ENCODE data around the gene SORBS2. TPM values are rescaled to one million over a fixed set of nuclear protein-coding genes. Genes with fewer than 3 reads are reported as not detected.

The SORBS2 gene
- total and polyA plus RNA-seq, 8 donors, result 9.0 to 908 (median 66.4) TPM

DNA sequence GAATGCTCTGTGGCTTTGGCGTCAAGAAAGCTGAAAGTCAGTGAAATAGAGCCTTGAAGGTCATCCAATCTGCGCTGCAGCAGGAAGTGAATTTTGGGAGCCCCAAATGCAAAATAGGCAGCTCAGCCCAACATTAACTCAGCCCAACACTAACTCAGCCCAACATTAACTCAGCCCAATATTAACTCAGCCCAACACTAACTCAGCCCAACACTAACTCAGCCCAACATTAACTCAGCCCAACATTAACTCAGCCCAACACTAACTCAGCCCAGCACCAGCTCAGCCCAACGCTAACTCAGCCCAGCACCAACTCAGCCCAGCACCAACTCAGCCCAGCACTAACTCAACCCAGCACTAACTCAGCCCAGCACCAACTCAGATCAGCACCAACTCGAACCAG is 71.5 kb downstream of the SORBS2 start:
- DNase-seq, result peak in 1 of 2 donors; percentile 59
- intact Hi-C loops (cut with DNase I; ENCODE audit: low total_unique reads), result no loop called here
- TF ChIP-seq POLR2A (IDR thresholded peaks at IDR 0.05) (no peak), EP300 (IDR thresholded peaks at IDR 0.05) (no peak), POLR2AphosphoS5 (IDR thresholded peaks at IDR 0.05) (no peak)
- TF ChIP-seq, protein P1, sequence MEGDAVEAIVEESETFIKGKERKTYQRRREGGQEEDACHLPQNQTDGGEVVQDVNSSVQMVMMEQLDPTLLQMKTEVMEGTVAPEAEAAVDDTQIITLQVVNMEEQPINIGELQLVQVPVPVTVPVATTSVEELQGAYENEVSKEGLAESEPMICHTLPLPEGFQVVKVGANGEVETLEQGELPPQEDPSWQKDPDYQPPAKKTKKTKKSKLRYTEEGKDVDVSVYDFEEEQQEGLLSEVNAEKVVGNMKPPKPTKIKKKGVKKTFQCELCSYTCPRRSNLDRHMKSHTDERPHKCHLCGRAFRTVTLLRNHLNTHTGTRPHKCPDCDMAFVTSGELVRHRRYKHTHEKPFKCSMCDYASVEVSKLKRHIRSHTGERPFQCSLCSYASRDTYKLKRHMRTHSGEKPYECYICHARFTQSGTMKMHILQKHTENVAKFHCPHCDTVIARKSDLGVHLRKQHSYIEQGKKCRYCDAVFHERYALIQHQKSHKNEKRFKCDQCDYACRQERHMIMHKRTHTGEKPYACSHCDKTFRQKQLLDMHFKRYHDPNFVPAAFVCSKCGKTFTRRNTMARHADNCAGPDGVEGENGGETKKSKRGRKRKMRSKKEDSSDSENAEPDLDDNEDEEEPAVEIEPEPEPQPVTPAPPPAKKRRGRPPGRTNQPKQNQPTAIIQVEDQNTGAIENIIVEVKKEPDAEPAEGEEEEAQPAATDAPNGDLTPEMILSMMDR (IDR thresholded peaks at IDR 0.05), result no peak
- Histone ChIP-seq H3K4me1 (peaks cover 11 to 79% (median 53%) of the 10 kb centered on the region in 4 donors), H3K27me3 (no peaks in the 10 kb centered on the region), H3K9me3 (no peaks in the 10 kb centered on the region), H3K36me3 (no peaks in the 10 kb centered on the region), H3K27ac (peak overlapping the region in 2 of 5 donors; percentile 16 to 84), H3K4me3 (no peak overlapping the region)
- WGBS, 5 donors, result 64 to 81% (median 76%) methylated on average over 4 of the region's 4 CpGs

DNA sequence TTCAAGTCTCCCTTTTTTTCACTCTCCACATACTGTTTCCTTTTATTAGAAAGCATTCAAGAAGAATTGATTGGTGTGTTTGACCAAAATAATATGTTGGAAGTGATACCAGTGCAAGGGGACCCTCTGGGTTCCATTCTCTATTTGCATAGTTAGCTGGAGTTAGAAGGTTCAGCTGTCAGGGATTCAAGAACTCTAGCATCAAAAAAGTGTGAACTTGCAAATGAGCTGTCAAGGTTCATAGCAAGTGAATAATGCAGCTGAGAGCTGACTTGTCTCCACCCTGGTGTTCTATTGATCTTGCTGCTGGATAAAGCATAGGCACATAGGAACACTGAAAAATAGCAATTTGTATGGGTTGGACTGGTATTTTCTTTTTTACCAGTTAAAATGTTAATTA is 73.2 kb downstream of the SORBS2 start:
- H3K4me1 ChIP-seq, result peaks cover 11 to 94% (median 56%) of the 10 kb centered on the region in 4 donors
- no peaks in the 10 kb centered on the region for H3K9me3 ChIP-seq
- H3K27ac ChIP-seq, result peak overlapping the region in 4 of 5 donors; percentile 70 to 84 (median 78)
- intact Hi-C loops (cut with DNase I; ENCODE audit: low total_unique reads), result no loop called here
- DNase-seq, result no peak
- H3K36me3 ChIP-seq, result peaks cover 0 to 2% (median 0%) of the 10 kb centered on the region in 4 donors
- H3K27me3 ChIP-seq, result no peaks in the 10 kb centered on the region
- TF ChIP-seq POLR2A (IDR thresholded peaks at IDR 0.05) (no peak), EP300 (IDR thresholded peaks at IDR 0.05) (no peak), POLR2AphosphoS5 (IDR thresholded peaks at IDR 0.05) (no peak)
- TF ChIP-seq, protein P1 (IDR thresholded peaks at IDR 0.05), result no peak
- H3K4me3 ChIP-seq, result peak overlapping the region in 1 of 4 donors; percentile 12

DNA sequence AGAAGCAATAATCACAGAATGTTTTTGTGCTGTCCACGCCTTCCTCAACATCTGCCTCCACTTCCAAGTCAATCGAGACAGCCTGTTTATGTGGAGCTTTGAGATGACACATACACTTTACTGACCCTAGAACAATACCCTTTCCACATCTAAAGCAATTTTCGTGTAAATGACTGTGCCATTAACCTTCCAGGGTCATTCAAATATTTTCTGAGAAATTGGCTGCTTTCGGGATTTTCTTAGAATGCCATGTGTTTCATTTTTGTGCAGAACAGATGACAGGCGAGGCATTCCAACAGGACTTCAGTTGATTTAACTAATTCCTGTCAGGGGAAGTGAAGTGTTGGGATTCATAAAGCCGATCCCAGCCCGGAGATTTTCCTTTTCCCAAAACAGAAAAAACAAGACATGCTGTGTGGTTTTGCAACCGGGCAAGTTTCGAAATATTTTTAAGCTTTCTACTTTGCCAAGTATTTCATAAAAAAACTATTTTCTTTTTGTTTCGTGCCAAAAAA is 73.9 kb downstream of the SORBS2 start:
- peak overlapping the region in 2 of 4 donors; percentile 5 to 12 for H3K4me3 ChIP-seq
- H3K9me3 ChIP-seq, result no peaks in the 10 kb centered on the region
- TF ChIP-seq POLR2A (IDR thresholded peaks at IDR 0.05) (no peak), POLR2AphosphoS5 (IDR thresholded peaks at IDR 0.05) (peak in 2 of 3 donors; percentile 25 to 40)
- TF ChIP-seq, protein P1 (IDR thresholded peaks at IDR 0.05), result no peak
- intact Hi-C loops (cut with DNase I; ENCODE audit: low total_unique reads), result no loop called here
- no peaks in the 10 kb centered on the region for H3K27me3 ChIP-seq
- peaks cover 10 to 95% (median 55%) of the 10 kb centered on the region in 4 donors for H3K4me1 ChIP-seq
- H3K36me3 ChIP-seq, result peaks cover 0 to 10% (median 2%) of the 10 kb centered on the region in 4 donors
- 44 to 70% (median 61%) methylated on average over 10 of the region's 10 CpGs for WGBS, 5 donors
- peak in 1 of 2 donors; percentile 65 for DNase-seq
- peak overlapping the region; percentile 49 to 84 (median 73) for H3K27ac ChIP-seq

DNA sequence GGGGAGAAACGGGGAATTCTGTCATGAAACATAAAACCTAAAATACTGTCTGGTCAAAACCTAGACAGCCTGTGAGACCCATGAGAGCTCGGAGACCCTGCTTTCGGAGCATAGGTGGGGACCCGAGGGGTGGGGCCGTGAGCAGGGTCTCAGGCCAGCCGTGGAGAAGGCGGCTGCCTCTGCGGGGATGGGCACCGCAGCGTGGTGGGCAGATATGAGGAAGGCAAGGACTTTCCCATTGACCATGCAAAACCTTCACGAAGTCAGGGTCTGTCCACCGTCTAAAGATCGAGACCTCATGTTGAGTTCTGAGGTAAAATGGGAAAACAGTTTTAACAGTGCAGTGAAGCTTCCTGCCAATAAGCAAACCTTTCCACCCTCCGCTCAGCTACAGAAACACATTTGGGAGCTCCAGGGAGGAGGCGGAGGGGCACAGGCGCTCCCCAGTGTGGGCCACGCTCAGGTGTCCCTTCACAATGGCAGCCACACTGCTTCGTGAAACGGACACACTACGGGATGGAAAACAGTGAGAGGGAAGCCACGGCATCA is 74.4 kb downstream of the SORBS2 start:
- 73 to 86% (median 84%) methylated on average over 21 of the region's 21 CpGs for WGBS, 5 donors
- Histone ChIP-seq H3K4me1 (peaks cover 4 to 93% (median 53%) of the 10 kb centered on the region in 4 donors), H3K36me3 (peaks cover 0 to 10% (median 4%) of the 10 kb centered on the region in 4 donors)

More for the DNA sequence above, 74.4 kb downstream of the SORBS2 start:
- intact Hi-C loops (cut with DNase I; ENCODE audit: low total_unique reads), result no loop called here
- DNase-seq, result no peak
- peak overlapping the region; percentile 49 to 84 (median 73) for H3K27ac ChIP-seq
- H3K27me3 ChIP-seq, result no peaks in the 10 kb centered on the region
- no peaks in the 10 kb centered on the region for H3K9me3 ChIP-seq
- H3K4me3 ChIP-seq, result peak overlapping the region in 2 of 4 donors; percentile 5 to 12
- TF ChIP-seq EP300 (IDR thresholded peaks at IDR 0.05) (no peak), POLR2AphosphoS5 (IDR thresholded peaks at IDR 0.05) (peak in 1 of 3 donors; percentile 2), POLR2A (IDR thresholded peaks at IDR 0.05) (no peak)
- TF ChIP-seq, protein P1 (IDR thresholded peaks at IDR 0.05), result no peak
